Stimulated activated CD4-positive, alpha-beta T cell treated with anti-CD3 and anti-CD28 coated beads, Interleukin-1b, Interleukin-23, amount 100 ng/mL, for 1 hour (primary cell): ENCODE data around the gene WDR82.
"Not testable (repeated sequence)": the region's sequence is repeated elsewhere in the genome, so short reads cannot be mapped to it uniquely, and the experiment has no call there.

Experiments
- DNase-seq, 2 donors: peaks; one replicate each; pipeline ENCODE4 v3.0.0-alpha.2; 2020; ENCODE audit warnings: low read depth in 2 of 2

The WDR82 gene

GRCh38 chr3:52289747-52290595, 11.5 kb upstream of the WDR82 start:
- DNase-seq = no peak

GRCh38 chr3:52289338-52289746, 10.9 kb upstream of the WDR82 start:
- no peak for DNase-seq

GRCh38 chr3:52288674-52289073, 10.2 kb upstream of the WDR82 start:
- no peak for DNase-seq

- DNase-seq = no peak
Measured at GRCh38 chr3:52286777-52287110, 8.3 kb upstream of the WDR82 start.

- not testable (repeated sequence) for DNase-seq
Measured at GRCh38 chr3:52284051-52284450, 5.6 kb upstream of the WDR82 start.

GRCh38 chr3:52283306-52283705, 4.9 kb upstream of the WDR82 start:
- no peak for DNase-seq

GRCh38 chr3:52281981-52282801, 3.7 kb upstream of the WDR82 start:
- DNase-seq = no peak

GRCh38 chr3:52280050-52280461, 1.6 kb upstream of the WDR82 start:
- DNase-seq = no peak

- DNase-seq = no peak
Measured at GRCh38 chr3:52279596-52279995, 1.1 kb upstream of the WDR82 start.

- DNase-seq = peak; percentile 16 to 37
Measured at GRCh38 chr3:52277972-52278509, 408 bp downstream of the WDR82 start.

GRCh38 chr3:52277071-52277964, 1.1 kb downstream of the WDR82 start:
- DNase-seq = peak; percentile 30 to 46

- not testable (repeated sequence) for DNase-seq
Measured at GRCh38 chr3:52274781-52275180, 3.7 kb downstream of the WDR82 start.

GRCh38 chr3:52272831-52273230, 5.6 kb downstream of the WDR82 start:
- no peak for DNase-seq

- not testable (repeated sequence) for DNase-seq
Measured at GRCh38 chr3:52272172-52272571, 6.3 kb downstream of the WDR82 start.

- DNase-seq = no peak
Measured at GRCh38 chr3:52270252-52270754, 8.1 kb downstream of the WDR82 start.

GRCh38 chr3:52269776-52270175, 8.7 kb downstream of the WDR82 start:
- DNase-seq = no peak

GRCh38 chr3:52268036-52268435, 10.4 kb downstream of the WDR82 start:
- no peak for DNase-seq

- DNase-seq = no peak
Measured at GRCh38 chr3:52265387-52265786, 13.1 kb downstream of the WDR82 start.

GRCh38 chr3:52262447-52262846, 16.0 kb downstream of the WDR82 start:
- no peak for DNase-seq

- DNase-seq = no peak
Measured at GRCh38 chr3:52259448-52259847, 19.0 kb downstream of the WDR82 start.

- no peak for DNase-seq
Measured at GRCh38 chr3:52259035-52259434, 19.4 kb downstream of the WDR82 start.
